Lung (tissue), 12 donors: Measurements from ENCODE around the gene CHML. TPM values are rescaled to one million over a fixed set of nuclear protein-coding genes. Genes with fewer than 3 reads are reported as not detected.

ENCODE experiments used
- ATAC-seq: fragments of 200-7000 bp; cut with Tn5 transposase; one replicate; pipeline ENCODE4 v1.9.1; 2020; ENCODE audit warnings: moderate number of reproducible peaks; ENCODE audit not compliant: insufficient read depth, low FRiP score
- DNase-seq, 3 donors: peaks; one replicate each; pipeline ENCODE4 v3.0.0-alpha.2; 2013 to 2017
- H3K27ac ChIP-seq, 2 donors: one replicate each; pipeline ENCODE4 v1.5.1; 2013; ENCODE audit warnings: mild to moderate bottlenecking in 2 of 2, moderate library complexity in 2 of 2, control low read depth in 1 of 2, inconsistent platforms in 1 of 2, low read depth in 1 of 2, low read length in 1 of 2
- H3K27me3 ChIP-seq, 3 donors: one replicate each; pipeline ENCODE4 v1.5.1; 2013; ENCODE audit warnings: low read length in 2 of 3; ENCODE audit not compliant: control insufficient read depth in 3 of 3, insufficient read depth in 3 of 3
- H3K36me3 ChIP-seq, 4 donors: one replicate each; pipeline ENCODE4 v1.5.1; 2013; ENCODE audit warnings: low read length in 4 of 4, mild to moderate bottlenecking in 1 of 4, moderate library complexity in 1 of 4; ENCODE audit not compliant: control insufficient read depth in 4 of 4, insufficient read depth in 4 of 4
- H3K4me1 ChIP-seq, 5 donors: one replicate each; pipeline ENCODE4 v1.5.1; 2013; ENCODE audit warnings: low read length in 5 of 5, mild to moderate bottlenecking in 2 of 5, moderate library complexity in 1 of 5; ENCODE audit not compliant: control insufficient read depth in 5 of 5, insufficient read depth in 5 of 5
- H3K4me3 ChIP-seq: one replicate; pipeline ENCODE4 v1.5.1; 2013; ENCODE audit warnings: mild to moderate bottlenecking, control low read depth, moderate library complexity
- H3K9ac ChIP-seq, 2 donors: one replicate each; pipeline ENCODE4 v1.5.1; 2013; ENCODE audit warnings: low read length in 2 of 2, control low read depth in 1 of 2; ENCODE audit not compliant: insufficient read depth in 1 of 2
- H3K9me3 ChIP-seq, 4 donors: one replicate each; pipeline ENCODE4 v1.5.1; 2013; ENCODE audit warnings: low read length in 3 of 4, mild to moderate bottlenecking in 1 of 4, moderate library complexity in 1 of 4; ENCODE audit not compliant: control insufficient read depth in 4 of 4, insufficient read depth in 3 of 4
- CTCF ChIP-seq: IDR thresholded peaks from 2 replicates; pipeline ENCODE4 v1.5.1; 2012; ENCODE audit warnings: mild to moderate bottlenecking; ENCODE audit errors: control extremely low read depth, extremely low read depth
- WGBS, 2 donors: extraction: QIAGEN DNeasy Blood & Tissue Kit; methylation state at CpG; one replicate each; pipeline ENCODE4 v1.1.7; 2013; 5-methylcytosine and 5-hydroxymethylcytosine counted together
- polyA plus RNA-seq, 2 donors: library from polyadenylated mRNA; stranded (reverse); fragments of 200-250 nt; gene quantifications; one replicate each; pipeline ENCODE4 v1.2.1, GENCODE V29; 2013
- total RNA-seq, 2 donors: library from RNA; depleted of rRNA in 1 of 2; stranded (reverse); fragments of >200 nt in 1 of 2; gene quantifications; one replicate each; pipeline ENCODE4 v1.2.1, GENCODE V29; 2014 to 2021
- donor health status: control.
- donor health status: control.
- donor health status: Bipolar disorder and iron deficiency.
- donor health status: healthy.
- donor health status: DM: yes; HTN: yes; CAD: no.

The CHML gene
- total and polyA plus RNA-seq, 4 donors = 2.4 to 24.6 (median 4.8) TPM

GRCh38 chr1:241644259-241644658 lies 4.1 kb upstream of the CHML start:
- Histone ChIP-seq H3K27me3 (no peaks in the 10 kb centered on the region), H3K9ac (no peak overlapping the region), H3K36me3 (no peaks in the 10 kb centered on the region), H3K4me3 (no peak overlapping the region), H3K9me3 (peaks cover 0 to 3% (median 0%) of the 10 kb centered on the region in 4 donors), H3K27ac (no peak overlapping the region), H3K4me1 (peaks cover 0 to 3% (median 0%) of the 10 kb centered on the region in 5 donors)
- no peak for ATAC-seq
- WGBS, 2 donors = 96 to 100% methylated on average over 2 of the region's 2 CpGs
- TF ChIP-seq CTCF = no peak
- no peak for DNase-seq

GRCh38 chr1:241642593-241642944 lies 2.4 kb upstream of the CHML start:
- DNase-seq = no peak
- Histone ChIP-seq H3K4me3 (no peak overlapping the region), H3K36me3 (no peaks in the 10 kb centered on the region), H3K27ac (no peak overlapping the region), H3K4me1 (peaks cover 0 to 11% (median 7%) of the 10 kb centered on the region in 5 donors), H3K9me3 (no peaks in the 10 kb centered on the region), H3K9ac (no peak overlapping the region), H3K27me3 (no peaks in the 10 kb centered on the region)
- no peak for TF ChIP-seq CTCF
- no peak for ATAC-seq
- 94 to 100% methylated on average over 1 of the region's 1 CpG for WGBS, 2 donors

- no peak overlapping the region for H3K27ac ChIP-seq
- TF ChIP-seq CTCF = no peak
- H3K4me1 ChIP-seq = peaks cover 0 to 14% (median 11%) of the 10 kb centered on the region in 5 donors
- ATAC-seq (no peak), DNase-seq (no peak)
- no peaks in the 10 kb centered on the region for H3K27me3 ChIP-seq
- no peak overlapping the region for H3K9ac ChIP-seq
- no peaks in the 10 kb centered on the region for H3K9me3 ChIP-seq
- WGBS, 2 donors = 67 to 87% methylated on average over 12 of the region's 12 CpGs
- H3K36me3 ChIP-seq = no peaks in the 10 kb centered on the region
- H3K4me3 ChIP-seq = no peak overlapping the region
These were observed 1.8 kb upstream of the CHML start for GRCh38 chr1:241641773-241642592.
